HG02938 (cell line): ENCODE results near the gene ACACB.
"Not testable (repeated sequence)": the region's sequence is repeated elsewhere in the genome, so short reads cannot be mapped to it uniquely, and the experiment has no call there.

Experiments
- ATAC-seq: cut with Tn5 transposase; IDR thresholded peaks from one replicate; pipeline ENCODE4 v1.9.1; 2021; ENCODE audit warnings: mild to moderate bottlenecking, moderate library complexity; ENCODE audit not compliant: unreplicated experiment

Gene ACACB

DNA sequence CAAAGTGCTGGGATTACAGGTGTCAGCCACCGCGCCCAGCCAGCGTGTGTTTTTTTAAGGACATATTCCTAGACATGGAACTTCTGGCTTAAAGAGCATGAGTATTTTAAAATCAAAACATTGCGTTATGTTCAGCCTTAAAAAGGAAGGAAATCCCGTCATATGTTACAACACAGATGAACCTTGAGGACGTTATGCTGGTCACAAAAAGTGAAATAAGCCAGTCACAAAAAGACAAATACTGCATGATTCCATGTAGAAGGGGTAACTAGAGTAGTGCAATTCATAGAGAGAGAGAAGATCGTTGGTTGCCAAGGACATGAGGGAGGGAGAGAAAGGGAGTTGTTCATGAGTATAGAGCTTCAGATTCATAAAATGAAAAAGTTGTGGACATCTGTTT lies 53.9 kb downstream of the ACACB start:
- ATAC-seq: no peak

DNA sequence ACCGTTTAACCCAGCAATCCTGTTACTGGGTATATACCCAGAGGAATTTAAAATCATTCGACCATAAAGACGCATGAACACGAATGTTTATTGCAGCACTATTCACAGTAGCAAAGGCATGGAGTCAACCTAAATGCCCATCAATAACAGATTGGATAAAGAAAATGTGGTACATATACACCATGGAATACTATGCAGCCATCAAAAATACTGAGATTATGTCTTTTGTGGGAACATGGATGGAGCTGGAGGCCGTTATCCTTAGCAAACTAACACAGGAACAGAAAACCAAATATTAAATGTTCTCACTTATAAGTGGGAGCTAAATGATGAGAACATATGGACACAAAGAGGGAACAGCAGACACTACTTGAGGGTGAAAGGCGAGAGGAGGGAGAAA lies 56.4 kb downstream of the ACACB start:
- not testable (repeated sequence) for ATAC-seq

DNA sequence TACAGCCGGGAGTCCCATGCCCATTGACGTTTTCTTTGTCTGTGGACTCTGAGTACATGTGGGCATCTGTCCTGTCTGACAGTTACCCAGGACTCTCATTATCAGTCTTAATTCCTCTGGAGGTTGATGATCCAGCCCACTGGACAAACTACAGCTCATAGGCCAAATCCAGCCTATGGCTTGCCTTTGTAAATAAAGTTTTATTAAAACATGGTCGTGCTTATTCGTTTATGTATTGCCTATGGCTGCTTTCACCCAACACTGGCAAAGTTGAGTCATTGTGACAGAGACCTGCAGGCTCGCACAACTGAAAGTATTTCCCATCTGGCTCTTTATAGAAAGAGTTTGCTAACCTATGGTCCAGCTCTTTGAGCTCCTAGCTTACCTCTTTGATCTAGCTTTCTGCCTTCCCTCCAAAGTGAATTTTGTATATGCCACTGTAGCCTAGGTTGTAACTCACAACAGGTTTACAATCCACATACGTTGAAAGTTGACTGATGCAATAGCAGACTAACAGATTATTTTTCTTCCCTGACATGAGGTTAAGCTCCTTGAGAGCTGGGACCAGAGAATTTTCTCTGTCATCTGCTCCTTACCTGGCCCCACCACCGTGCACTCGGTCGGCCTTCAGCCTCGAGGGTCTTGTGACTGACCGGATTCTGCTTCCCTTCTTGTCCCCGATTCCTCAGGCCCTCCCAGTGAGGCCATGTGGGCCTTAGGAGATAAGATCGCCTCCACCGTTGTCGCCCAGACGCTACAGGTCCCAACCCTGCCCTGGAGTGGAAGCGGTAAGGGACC lies 57.3 kb downstream of the ACACB start:
- ATAC-seq: no peak

DNA sequence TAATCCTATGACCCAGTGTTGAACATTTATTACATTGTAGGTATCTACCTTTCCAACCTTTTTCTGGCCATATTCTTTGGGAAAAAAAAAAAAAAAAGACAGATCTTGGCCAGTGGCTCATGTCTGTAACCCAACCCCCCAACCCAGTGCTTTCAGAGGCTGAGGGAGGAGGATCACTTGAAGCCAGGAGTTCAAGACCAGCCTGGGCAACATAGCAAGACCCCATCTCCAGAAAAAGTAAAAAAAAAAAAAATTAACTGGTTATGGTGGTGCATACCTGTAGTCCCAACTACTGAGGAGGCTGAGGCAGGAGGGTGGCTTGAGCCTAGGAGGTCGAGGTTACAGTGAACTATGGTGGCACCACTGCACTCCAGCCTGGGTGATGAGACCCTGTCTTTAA lies 58.1 kb downstream of the ACACB start:
- no peak for ATAC-seq

DNA sequence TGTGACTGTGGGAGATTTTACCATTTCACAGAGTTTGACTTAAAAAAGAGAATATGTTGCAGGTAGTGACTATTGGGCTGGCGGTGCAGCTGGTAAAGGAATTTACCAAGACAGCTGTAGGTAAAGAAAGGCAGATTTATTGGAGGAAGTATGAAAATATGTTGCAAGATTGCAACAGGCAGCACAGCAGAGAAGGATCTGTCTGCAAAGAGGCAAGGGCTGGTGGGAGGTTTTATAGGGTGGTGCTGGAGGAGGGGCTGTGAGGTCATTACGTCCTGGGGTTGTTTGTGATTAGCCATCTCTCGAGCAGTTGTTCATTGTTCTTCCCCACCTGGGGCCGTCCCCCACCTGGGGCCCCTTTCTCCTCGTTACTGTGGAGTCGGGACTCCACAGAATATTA lies 62.1 kb downstream of the ACACB start:
- no peak for ATAC-seq

DNA sequence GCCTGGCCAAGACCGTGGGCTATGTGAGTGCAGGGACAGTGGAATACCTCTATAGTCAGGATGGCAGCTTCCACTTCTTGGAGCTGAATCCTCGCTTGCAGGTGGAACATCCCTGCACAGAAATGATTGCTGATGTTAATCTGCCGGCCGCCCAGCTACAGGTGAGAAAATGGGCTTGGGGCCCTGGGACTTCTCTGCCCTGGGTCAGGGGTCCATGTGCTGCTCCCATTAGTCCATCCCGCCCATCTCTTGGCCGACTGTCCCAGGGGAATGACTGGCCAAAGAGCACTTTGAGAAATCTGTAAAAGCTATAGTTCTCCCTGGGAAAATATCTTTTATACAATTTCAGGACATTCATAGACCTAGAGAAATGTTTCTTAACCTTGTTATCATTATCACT lies 63.5 kb downstream of the ACACB start:
- ATAC-seq: no peak

DNA sequence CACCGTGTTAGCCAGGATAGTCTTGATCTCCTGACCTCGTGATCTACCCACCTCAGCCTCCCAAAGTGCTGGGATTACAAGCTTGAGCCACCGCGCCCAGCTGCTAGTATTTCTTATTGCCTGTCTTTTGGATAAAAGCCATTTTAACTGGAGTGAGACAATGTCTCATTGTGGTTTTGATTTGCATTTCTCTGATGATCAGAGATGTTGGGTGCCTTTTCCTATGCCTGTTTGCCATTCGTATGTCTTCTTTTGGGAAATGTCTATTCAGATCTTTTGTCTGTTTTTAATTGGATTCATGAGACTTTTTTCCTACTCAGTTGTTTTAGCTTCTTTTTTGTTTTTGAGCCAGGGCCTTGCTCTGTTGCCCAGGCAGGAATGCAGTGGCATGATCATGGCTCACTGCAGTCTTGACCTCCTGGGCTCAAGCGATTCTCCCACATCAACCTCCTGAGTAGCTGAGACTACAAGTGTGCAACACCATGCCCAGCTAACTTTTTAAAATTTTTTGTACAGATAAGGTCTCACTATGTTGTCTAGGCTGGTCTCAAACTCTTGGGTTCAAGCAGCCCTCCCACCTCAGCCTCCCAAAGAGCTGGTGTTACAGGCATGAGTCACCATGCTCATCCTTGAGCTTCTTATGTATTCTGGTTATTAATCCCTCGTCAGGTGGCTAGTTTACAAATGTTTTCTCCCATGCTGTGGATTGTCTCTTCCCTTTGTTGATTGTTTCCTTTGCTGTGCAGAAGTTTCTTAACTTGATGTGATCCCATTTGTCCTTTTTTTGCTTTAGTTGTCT lies 65.9 kb downstream of the ACACB start:
- no peak for ATAC-seq

DNA sequence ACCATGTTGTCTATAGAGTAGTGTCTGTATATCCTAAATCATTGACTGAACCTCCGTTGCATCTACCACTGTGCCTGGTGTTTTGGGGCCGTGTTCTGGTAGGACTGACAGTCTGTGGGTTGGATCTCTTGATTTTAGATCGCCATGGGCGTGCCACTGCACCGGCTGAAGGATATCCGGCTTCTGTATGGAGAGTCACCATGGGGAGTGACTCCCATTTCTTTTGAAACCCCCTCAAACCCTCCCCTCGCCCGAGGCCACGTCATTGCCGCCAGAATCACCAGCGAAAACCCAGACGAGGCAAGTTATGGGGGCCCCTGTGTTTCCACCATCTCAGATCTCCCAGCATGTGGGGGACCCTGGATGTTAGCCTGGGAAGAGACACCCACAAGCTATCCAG lies 69.1 kb downstream of the ACACB start:
- ATAC-seq: no peak

DNA sequence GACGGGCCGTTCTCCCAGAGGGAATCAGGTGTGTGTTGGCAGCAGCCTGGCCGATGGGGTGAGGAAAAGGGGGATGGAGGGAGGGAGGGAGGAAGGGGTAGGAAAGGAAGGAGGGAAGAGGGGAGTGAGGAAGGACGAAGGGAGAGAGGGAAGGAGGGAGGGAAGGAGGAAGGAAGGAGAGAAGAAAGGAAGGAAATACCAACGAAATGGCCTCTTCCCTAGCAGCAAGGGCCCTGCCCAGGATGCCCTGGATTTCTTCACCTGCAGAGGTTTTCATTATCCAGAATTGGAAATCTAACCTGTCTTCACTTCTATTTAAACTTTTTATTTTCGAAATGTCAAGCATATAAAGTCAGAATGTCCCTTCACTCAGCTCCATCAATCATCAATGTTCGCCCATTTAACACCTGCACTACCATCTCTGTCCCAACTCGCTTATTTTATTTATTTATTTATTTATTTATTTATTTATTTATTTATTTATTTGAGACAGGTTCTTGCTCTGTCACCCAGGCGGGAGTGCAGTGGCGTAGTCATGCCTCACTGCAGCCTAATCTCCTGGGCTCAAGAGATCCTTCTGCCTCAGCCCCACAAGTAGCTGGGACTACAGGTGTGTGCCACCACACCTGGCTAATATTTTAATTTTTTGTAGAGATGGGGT lies 70.7 kb downstream of the ACACB start:
- ATAC-seq: no peak

DNA sequence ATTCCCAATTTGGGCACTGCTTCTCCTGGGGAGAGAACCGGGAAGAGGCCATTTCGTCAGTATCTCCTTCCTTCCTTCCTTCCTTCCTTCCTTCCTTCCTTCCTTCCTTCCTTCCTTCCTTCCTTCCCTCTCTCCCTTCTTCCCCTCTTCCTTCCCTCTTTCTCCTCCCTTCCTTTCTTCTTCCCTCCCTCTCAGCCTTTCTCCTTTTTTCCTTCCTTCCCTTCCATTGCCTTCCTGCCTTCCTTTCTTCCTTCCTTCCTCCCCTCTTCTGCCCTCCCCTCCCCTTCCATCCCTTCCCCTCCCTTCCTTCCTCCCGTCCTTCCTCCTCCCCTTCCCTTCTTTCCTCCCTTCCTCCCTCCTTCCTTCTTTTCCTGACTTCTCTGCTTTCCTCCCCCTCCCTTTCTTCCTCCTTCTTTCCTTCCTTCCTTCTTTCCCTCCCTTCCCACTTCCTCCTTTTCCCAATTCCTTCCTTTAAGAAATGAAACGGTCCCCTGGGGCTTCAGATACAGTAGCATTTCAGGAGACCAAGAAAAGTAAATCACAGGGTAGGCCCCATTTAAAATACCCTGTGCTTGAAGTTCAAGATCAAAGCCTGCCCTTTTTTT lies 71.8 kb downstream of the ACACB start:
- no peak for ATAC-seq

DNA sequence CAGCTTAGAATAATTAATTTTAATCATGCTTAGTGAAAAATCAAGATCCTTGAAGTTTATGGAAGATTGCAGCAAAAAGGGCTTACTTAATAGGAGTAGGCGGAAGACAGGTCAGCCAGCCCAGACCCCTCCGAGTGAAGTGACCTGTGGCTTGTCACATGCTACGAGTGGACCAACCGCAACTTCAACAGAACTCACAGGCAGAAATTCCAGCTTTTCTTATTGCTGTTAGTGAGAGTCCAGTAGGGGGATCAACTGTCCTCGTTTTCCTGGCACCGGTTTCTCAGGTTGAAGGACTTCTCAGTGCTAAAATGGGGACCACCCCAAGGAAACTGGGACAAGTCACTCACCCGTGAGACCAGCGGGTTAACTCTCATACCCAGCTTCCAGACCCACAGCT lies 72.9 kb downstream of the ACACB start:
- no peak for ATAC-seq

DNA sequence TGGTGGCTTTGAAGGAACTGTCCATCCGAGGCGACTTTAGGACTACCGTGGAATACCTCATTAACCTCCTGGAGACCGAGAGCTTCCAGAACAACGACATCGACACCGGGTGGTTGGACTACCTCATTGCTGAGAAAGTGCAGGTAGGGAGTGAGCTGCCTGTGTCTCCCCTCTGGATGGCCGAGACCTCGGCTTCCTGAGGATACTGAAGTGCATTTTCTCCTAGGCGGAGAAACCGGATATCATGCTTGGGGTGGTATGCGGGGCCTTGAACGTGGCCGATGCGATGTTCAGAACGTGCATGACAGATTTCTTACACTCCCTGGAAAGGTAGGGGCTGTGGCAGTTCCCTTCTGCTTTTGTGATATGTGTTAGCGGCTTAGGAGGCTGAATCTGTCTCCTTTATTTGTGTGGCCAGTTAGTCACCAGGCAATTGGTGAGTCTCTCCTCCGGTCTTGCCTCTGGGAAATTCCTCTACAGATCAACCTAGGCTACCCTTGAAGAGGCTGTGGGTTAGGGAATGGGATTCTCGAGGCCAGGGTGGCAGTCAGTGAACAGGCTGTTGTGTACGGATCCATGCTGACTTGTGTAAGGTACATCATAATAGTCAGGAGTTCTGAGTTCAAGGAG lies 75.3 kb downstream of the ACACB start:
- no peak for ATAC-seq

DNA sequence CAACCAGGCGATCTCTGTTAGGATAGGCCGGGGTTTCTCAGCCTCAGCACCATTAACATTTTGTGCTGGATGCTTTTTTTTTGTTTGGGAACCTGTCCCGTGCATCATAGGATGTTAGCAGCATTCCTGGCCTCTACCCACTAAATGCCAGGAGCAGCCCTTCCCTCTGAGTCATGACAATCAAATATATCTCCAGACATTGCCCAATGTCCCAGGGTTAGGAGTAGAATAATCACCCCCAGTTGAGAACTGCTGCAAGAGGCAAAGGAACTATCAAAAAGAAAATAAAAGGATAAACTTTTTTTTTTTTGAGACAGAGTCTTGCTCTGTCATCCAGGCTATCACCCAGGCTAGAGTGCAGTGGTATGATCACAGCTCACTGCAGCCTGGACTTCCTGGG lies 76.0 kb downstream of the ACACB start:
- ATAC-seq: no peak

DNA sequence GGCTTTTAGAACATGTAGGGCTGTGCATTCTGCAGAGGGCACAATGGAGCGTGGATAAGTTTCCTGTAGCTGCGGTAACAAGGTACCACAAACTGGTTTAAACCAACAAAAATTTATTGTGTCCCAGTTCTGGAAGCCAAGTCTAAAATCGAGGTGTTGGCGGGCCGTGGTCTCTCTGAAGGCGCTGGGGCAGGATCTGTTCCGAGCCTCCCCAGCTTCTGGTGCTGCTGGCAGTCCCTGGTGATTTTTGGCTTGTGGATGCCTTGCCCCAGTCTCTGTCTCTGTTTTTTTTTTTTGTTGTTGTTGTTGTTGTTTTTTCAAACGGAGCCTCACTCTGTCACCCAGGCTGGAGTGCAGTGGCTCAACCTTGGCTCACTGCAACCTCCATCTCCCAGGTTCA lies 77.5 kb downstream of the ACACB start:
- no peak for ATAC-seq

DNA sequence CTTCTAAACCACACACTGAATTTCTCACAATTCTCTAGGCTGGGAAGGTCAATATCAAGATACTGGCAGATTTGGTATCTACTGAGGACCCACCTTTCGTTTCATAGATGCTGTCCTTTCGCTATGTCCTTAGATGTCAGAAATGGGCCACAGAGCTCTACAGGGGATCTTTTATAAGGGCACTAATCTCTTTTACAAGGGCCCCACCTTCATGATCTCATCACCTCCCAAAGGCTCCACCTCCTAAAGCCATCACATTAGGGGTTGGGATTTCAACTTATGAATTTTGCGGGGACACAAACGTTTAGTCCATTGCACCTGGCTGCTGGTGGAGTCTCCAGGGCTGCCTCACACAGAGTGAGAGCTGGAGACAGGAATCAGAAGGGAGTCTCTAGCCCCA lies 79.9 kb downstream of the ACACB start:
- ATAC-seq: no peak

DNA sequence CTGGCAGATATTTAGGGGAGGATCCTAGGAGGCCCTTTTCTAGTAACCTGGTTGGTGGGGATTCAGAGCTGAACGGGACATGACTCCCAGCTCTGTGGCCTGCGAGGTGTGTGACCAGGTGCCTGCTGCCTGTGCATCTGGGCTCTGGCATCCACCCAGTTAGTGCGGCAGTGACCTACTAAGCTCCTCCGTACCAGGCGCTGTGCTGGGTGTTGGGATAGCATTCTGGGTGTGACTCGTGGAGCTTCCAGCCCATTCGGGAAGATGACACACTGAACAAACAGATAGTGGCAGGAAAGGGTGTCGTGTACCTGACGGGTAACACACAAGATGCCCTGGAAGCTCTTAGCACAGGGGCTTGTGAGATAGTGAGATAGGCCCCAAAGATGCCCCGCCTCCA lies 80.9 kb downstream of the ACACB start:
- ATAC-seq: no peak

DNA sequence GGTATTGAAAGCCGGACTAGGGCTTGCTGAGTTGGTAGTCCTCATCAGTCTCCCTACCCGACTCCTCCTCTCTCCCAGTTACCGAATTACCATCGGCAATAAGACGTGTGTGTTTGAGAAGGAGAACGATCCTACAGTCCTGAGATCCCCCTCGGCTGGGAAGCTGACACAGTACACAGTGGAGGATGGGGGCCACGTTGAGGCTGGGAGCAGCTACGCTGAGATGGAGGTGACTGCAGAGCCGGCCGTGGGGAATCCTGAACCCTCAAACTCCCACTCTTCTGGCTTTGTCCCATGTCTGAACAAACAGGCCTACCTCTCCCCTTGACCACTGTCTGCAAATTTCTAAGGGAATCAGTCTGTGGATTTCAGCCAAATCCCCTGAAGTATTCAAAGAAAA lies 82.9 kb downstream of the ACACB start:
- ATAC-seq: no peak

DNA sequence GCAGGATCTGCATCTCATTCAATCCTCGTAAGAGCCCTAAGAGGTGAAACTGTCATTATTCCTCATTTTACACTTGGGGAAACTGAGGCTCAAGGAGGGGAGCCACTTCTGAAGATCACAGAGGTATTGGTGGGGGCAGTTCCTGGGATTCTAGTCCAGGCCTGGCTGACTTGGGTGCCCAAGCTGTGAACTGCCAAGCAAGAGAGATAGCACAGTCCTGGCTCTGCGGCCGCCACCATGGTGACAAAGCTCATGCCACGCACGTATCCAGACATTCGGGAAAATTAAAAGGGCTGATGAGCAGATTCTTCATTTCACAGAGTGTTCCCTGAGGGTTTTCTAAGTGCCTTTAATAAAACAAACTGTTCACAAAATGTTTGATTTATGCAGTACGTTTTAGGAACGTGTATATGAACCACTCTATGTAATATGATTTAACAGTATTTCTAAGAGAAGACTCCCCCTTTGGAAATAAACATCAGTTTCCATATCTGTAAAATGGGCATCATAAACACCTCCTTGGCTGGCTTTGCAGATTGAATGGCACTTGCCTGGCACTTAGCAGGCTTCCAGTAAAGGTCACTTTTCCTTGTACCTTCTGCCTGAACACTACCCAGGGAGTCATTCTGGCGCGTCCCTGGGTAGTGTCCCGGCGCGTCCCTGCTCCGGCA lies 84.6 kb downstream of the ACACB start:
- no peak for ATAC-seq

DNA sequence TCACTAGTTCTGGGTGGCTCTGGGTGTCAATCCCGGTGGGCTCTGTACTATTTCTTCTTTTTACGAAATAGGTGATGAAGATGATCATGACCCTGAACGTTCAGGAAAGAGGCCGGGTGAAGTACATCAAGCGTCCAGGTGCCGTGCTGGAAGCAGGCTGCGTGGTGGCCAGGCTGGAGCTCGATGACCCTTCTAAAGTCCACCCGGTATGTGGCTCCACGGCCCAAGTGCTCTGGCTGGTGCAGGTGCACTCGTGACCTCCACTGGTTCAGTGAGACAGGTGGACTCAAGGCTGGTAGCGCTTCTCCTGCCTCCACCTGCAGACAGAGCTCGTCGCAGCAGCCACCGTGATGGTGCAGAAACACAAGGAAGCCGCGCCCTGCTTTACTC lies 85.1 kb downstream of the ACACB start:
- no peak for ATAC-seq

DNA sequence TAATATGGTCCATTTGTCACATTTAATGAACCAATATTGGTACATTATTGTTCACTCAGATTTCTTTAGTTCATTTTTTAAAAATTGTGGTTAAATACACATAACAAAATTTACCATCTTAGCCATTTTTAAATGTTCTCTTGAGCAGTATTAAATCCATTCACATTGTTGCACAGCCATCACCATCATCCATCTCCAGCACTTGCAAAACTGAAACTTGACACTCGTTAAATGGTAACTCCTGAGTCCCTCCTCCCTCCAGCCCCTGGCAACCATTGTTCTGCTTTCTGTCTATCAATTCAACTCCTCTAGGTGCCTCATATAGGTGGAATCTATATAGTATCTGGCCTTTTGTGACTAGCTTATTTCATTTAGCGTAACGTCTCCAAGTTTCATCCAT lies 86.4 kb downstream of the ACACB start:
- ATAC-seq: no peak

DNA sequence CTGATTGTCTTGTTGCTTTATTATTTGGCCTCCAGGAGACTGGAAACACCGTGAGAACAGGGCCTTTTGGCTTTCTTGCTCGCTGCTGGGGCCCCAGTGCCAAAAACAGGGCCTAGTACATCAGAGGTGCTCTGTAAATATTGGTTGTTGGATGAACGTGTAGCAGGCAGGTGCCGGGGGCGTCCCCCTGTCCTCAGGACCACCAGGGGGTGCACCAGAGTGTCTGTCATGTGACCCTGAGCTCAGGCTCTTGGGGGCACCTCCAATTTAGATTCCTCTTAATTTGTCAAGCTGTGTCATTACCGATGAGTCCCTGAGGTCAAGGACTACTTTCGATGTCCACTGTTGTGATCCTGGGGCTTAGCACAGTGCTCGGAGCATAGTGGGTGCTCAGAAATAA lies 87.1 kb downstream of the ACACB start:
- ATAC-seq: no peak
